COR-L47 (cell line): Measurements from ENCODE around the gene ABLIM2.

Experiments
- DNase-seq: peaks from one replicate; lab custom pipeline; 2025; lab: John Stamatoyannopoulos, UW

ABLIM2 gene

DNA sequence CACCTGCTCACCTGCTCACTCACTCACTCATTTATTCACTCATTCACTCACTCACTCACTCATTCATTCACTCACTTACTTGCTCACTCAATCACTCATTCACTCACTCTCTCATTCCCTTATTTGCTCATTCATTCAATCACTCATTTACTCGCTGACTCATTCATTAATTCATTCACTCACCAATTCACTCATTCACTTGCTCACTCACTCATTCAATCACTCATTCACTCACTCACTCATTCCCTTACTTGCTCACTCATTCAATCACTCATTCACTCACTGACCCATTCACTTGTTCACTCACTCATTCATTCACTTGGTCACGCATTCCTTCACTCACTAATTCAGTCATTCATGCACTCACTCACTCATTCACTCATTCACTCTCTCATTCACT lies 130.2 kb downstream of the ABLIM2 start:
- DNase-seq, result no peak

DNA sequence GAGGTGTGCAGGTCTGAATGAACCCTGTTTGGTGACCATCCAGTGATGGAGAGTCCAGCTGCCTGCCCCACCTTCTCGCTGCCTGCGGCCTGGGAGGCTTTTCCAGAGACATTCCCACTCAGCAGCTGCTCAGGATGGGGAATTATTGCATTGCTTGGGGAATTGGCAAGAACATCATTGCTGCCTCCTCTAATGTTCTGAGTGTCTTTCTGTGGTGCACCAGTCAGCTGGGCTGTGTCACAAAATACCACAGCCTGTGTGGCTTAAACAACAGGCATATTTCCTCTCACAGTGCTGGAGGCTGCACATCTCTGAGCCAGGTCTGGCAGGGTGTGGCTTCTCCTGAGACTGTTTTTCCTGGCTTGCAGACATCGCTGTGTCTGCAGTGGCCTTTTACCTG lies 132.2 kb downstream of the ABLIM2 start:
- DNase-seq, result no peak

DNA sequence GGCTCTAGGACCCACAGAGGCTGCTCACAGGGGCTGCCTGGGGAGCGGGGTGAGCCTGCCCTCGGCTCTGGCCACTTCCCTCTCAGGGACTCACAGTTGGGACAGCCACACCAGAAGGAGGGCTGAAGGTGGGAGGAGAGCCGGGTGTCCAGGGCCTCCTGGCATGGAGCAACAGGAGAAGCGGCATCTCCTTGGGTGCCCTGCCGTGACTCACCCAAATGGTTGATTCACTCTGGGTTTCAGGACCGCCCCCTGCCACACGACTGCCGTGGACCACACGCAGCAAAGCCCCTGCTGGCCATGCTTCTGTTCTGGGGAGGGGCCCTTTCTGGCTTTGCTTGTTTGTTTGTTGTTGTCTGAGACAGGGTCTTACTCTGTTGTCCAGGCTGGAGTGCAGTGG lies 132.9 kb downstream of the ABLIM2 start:
- no peak for DNase-seq

DNA sequence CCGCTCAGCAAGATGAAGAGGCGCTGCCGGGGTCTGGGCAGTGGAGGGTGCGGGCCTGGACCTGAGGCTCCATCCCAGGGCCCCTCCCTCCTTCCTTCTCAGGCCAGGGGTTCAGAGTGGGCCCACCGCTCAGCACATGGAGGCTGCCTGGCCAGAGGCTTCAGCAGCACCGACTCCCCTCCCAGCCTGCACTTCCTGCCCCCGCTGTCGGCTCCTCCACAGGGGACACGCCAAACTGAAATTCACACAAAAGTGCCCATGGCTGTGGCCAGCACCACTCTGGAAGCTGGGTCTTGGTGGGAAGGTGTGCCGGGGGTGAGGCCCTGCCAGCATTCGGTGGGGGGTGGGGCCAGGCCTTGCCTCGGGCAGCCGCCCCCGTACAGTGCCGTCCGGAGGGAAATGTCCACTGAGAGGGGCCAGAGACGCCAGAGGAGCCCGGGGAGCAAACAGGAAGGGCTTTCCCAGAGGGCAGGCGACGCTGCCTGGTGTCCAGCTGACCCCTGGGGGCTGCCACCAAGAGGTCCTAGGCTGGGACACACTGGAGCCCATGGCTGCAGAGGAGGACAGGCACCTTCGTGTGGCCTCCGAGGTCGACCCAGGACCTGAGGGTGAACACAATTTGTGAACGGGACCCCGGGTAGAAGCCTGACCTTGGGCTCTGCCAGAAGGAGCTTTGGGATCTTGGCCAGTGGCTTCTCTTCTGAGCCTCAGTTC lies 134.4 kb downstream of the ABLIM2 start:
- no peak for DNase-seq

DNA sequence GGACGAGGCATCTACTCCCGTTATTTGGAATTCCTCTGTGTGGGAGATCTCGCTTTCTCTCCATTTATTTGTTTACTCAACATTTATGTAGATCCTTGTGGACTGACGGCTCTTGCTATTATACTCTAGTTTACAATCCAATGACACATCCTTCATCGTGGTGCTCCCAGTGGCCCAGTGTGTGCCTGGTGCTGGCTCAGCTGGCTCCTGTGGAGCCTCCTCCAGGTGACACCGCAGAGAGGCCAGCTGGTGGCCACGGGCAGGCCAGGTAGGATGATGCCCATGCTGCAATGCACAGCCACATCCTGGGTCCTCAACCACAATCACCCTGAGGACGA lies 134.9 kb downstream of the ABLIM2 start:
- no peak for DNase-seq

DNA sequence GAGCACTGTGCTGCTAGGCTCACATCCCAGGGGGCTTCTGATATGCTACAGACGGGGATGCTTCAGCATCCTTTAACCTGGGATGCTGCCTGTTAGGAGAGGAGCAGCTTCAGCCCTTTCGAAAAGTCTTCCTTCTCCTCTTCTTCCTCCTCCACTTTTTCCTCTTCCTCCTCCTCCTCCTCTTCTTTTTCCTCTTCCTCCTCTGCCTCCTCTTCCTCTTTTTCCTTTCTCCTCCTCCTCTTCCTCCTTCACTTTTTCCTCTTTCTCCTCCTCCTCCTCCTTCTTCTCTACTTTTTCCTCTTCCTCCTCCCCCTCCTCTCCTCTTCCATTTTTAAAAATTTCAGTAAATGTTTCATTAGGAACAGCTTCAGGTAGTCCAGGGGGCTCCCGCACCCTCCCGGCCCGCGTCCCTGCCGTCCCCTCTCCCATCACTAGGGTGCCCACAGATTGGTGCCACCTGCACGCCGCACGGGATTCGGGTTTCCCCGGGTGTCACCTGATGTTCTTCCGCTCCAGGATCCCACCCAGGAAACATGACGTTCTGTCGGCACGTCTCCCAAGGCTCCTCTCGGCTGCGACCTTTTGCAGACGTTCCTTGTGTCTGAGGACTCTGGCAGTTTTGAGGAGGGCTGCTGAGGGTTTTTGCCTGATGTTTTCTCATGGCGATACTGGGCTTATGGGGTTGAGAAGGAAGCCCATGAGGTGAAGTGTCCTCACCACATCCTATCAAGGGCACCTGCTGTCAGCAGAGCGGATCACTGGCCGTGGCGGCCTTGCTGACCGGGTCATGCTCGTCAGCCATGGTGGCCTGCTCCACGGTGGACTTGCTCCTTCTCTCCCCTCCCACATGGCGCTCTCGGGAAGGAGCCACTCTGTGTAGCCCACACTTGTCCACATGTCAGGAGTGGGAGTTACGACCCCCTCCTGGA lies 135.6 kb downstream of the ABLIM2 start:
- no peak for DNase-seq

DNA sequence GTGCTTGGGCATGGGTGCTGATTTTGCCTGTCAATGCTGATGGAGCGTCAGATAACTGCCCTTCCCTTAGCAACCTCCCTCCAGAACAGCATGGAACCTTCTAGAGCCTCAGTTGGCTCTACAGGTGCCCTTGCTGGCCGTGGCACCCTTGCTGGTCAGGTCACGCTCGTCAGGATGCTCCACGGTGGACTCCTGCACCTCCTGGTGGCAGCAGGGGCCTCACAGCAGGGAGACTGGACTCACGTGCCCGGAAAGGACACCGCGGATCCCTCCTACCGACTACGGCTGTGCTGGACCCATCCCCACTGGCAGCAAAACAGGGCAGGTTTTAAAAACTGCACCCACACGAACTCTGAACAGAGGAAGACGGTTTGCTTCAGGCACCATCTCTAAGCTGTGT lies 136.8 kb downstream of the ABLIM2 start:
- DNase-seq, result no peak

DNA sequence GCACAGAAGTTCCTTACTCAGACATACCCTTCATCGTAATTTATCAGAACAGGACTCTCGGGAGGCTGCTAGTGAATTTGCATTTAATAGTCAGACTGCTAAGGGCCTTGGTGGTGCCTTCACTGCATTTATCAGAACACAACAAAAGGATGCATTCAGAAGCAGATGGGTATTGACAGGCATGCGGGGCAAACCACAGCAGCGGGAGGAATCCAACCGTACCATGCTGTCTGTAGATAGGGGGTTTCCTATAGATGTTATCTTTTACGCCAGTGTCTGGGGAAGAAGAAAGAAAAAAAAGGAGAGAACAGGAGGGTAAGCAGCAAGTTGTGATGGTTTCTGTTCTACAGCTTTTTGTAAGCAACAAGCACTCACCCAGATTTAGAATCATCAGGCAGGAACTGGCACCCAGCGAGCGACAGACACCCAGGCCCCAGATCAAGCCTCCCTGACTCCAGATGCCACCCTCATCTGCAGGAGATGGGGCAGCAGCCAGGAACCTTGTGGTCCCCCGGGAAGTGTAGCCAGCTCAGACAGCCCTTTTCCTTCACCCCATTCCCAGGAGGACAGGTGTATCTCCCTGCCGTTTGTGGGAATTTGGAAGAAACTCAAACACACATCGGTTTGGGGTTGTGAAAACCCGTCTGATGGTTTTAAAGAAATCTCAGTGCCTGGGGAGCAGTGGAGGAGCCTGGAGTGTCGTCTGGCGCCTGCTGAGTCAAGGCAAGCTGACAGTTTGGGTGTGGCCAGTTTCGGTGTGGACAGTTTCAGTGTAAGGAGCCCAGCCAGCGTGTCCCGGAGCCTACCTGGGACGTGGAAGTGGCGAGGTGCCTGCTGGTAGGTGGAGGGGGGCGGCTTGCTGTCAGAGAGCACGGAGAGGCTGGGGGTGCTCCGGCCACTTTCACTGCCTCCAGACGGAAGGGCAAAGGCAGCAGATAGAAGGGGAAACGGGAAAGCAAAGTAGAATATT lies 138.9 kb downstream of the ABLIM2 start:
- DNase-seq, result no peak

DNA sequence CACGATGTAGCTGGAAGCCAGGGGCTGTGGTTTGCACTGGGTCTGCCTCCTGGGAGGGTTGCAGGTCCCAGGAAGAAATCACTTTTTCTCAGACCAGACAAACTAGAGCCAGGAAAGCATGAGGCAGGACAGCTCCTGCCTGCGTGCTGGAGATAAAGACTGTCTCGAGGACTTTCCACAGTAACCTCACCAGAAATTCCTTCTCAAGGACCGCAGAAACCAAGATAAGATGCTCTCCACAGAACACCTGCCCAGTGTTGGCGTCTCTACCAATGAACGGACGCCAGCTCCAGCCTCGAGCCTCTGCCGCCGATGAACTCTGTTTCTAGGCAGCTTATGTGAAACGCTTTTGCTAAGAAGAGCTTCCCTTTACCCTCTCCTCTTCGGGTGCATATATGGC lies 142.1 kb downstream of the ABLIM2 start:
- no peak for DNase-seq

DNA sequence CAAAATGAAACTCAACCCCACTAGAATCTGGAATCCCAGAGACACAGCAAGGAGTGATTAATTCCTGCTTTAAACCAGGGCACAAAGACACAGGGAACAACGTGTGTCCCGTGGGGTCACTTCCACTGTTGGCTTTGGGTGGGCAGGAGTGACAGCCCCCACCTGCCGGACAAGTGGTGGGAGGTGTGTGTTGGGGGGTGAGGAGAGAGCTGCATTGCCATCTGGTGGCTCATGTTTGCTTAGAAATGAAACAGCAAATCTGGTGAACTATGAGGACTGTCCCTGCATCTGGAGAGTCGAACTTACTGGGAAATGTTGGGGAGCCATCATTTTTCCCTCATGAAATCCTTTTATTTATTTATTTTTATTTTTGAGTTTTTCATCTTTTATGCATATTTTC lies 143.1 kb downstream of the ABLIM2 start:
- peak; percentile 45 for DNase-seq

DNA sequence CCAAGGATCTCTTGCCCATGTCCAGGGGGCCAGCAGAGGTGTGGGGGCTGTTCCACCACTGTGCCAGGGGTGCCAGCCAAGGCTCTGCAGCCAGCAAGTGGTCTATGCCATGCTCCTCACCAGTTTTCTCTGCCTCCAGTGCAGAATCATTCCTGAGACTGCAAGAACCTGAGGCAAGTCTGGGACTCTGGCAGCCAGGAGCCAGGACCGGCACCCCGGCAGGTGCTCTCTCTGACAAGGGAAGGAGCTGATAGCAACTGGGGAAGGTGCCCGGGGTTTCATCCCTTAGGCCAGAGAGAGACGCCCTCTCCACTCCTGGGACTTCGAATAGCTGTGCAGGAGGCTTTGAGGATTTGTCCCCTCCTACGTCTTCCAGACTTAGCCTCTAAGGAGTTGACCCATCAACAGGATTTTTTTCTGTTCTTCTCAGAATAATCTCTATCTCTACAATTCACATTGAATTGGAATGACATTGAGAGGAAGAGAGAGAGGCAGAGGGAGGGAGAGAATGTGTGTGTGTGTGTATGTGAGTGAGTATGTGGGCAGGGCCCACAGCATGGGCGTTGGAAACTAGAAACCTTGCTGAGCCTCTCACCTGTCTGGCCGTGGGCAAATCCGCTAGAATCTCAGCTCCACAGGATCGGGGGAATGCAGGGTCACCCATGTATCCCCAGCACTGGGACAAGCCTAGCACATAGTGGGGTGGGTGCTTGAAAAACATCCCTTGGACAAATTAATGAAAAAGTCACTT lies 144.5 kb downstream of the ABLIM2 start:
- no peak for DNase-seq

DNA sequence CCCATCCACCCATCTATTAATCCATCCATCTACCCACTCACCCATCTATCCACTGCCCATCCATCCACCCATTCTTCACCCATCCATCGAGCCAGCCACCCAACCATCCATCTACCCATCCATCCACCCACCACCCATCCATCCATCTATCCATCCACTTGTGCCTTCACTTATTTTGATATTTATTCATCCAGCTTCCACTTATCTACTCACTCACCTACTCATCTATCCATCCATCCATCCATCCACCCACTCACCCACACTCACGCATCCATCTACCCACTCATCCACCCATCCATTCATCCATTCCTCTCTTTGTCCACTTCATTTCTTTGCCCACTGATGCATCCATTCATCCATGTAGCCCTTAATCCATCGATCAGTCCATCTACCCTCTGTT lies 146.1 kb downstream of the ABLIM2 start:
- DNase-seq, result no peak

DNA sequence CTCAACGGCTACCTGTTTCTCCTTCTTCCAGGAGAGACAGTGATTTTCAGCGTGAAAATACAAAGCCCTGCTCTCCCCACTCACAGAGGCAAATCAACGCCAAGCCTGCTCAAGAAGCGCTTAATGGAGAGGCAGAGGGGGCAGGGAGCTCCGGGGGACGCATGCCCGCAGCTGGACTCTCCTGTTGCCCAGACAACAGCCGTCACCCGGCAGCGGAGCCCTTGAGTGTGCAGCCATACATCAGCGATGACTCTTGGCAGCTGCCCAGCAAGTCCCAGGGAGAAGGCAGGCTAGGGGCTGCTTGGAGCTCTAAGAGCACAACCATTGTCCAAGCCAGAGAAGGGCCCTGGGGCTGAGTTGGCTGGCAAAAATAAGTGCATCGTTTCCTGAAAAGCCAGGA lies 148.0 kb downstream of the ABLIM2 start:
- peak; percentile 99 for DNase-seq

DNA sequence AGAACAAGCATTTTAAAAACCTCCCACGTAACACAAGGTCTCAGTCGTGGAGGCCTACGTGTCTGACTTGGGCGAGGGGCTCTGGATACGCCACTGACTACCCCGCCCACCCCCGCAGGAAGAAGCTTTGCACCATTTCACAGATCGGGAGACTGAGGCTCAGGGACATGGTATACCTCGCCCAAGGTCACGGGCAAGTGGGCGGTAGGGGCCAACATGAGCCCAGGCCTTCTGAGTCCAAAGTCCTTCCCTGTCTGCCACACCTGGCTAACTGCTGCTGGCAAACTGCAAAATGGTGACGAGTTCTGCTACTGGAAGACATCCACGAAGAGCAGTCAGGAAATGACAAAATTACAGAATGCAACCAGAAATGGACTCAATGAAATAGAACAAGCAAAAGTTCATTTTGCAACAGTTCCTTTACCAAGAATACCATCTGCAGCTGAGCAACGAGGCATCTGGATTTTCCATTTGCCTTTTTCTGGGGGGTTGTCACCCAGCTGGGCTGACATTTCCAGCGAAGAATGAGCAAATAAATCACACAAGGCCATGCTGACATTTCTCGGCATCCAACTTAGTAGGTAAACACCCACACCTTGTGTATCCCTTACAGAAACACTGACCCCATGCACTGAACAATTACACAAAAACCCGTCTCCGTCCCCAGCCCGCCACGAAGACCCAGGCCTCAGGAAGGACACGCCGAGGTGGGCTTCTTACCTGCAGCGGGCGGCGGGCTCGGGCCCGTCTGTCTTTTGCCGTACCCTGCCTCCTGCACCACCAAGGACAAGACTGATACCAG lies 148.7 kb downstream of the ABLIM2 start:
- peak; percentile 75 for DNase-seq

DNA sequence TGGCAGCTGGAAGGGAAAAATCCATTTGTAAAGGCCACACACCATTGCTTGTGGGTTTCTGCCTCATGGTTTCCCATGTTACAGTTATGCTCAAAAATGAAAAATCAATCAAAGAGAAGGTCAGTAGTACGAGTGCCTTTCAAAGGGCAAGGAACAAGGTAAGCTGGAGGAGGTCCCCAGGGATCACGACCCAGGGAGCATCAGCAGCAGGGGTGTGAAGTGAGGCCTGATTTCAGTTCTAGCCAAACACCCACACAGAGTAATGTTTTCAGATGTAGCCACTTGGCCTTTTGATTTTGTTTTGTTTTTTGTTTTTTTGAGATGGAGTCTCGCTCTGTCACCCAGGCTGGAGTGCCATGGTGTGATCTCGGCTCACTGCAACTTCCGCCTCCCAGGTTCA lies 149.5 kb downstream of the ABLIM2 start:
- DNase-seq, result no peak

DNA sequence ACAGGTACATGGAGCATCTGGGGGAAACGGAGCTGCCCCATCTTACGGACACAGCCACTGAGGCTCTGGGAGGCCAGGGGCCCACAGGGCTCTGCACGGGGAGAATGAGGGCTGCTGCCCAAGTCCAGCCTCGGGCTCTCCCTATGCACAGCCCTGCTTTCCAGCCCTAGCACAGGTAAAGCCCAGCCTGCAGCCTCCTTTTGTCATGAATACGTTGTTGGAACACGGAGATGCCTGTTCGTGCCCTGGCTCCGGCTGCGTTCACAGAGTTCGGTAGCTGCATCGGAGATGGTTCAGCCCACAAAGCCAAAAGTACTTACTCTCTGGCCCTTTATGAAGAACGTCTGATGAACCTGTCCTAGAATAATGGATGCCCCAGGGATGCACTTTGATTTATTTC lies 150.2 kb downstream of the ABLIM2 start:
- no peak for DNase-seq

DNA sequence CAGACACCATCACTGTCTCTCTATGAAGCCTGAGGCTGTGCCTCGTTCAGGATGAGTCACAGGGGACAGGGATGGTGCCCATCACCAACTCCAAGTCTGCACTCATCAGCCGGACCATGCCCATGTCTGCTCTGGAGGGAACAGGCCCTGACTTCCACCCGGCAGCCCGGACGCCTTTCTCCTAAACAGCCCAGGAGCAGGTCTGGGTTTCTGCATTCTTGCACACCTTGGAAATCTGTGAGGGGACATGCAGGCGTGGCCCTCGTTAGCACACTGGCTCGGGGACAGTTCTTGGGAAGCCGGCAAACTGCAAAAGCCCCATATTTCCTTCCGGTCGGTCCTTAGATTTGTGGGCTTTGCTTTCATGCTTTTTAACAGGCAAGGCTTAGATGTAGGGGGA lies 151.0 kb downstream of the ABLIM2 start:
- DNase-seq, result no peak

DNA sequence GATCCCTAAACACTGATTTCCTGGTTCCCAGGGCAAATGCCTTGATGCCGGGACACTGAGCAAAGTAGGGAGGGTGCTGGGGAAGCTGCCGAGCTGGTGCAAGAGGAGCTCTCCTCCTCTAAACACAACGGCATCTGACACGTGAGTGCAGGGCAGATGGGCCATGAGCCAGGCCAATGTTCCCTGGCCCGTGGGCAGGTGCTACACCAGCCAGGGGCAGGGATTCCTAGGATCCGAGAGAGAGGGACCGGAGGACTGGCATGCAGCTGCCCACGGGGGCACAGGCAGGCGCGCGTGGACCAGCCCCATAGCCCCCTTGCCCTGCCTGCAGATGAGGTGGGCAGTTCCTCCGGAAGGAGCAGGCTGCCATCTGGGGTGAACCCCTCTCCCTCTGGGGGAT lies 152.1 kb downstream of the ABLIM2 start:
- DNase-seq, result no peak

DNA sequence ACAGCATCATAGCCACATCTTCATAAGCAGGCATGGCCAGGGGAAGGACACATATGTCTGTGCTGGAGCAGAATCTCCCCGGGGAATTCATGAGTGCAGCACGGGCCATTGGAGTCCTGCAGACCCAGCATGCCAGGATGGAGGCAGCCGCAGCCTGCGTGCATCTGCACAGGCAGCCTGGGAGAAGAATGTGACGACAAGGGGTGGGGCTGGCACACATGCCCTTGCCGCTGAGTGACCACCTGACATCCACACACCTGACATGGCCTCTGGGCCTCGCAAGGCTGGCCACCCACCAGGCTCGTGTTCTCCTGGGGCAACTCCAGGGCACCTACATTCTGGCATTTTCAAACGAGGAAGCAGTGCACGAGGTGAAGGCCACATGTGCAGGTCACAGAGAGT lies 152.8 kb downstream of the ABLIM2 start:
- DNase-seq, result no peak

DNA sequence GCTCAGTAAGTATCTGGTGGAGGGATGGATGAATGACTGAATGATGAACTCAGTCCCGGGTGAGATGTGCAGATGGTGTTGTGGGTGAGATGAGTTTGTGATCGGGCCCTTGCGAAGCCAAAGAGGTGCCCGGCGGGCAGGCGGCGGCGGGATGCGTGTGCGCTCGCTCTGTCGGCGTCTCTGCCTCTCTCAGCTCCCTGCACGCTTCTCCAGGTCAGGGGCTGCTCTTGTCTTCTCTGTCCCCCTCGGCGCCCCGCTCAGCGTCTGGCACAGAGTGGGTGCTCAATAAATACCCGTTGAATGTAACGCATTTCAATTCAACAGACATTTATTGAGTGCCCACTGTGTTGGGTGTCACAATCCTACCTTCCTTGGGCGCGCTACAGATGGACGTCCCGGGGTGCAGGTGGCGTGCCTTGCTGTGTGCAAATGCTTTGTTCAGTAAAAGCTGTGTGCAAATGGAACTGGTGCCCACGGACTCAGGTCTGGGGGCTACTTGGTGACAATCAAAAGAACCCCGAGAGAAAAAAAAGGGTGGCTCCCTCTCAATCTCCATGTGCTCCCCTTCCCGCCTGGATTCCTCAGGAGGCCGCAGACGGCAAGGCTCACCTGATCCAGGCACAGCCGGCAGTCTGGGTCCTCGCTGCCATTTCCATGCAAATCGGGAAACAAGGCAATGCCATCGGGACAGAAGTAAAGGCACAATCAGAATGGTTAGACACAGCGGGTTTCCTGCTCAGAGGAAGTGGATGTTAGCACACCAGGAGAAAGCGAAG lies 153.4 kb downstream of the ABLIM2 start:
- no peak for DNase-seq
